GM12878 (cell line): ENCODE data around the gene MYLK4.

Experiments used
- BACH1 ChIP-seq: fragments of 450-650 bp; IDR thresholded peaks from 2 replicates; pipeline ENCODE4 v1.6.1; 2017; ENCODE audit warnings: mild to moderate bottlenecking, borderline replicate concordance
- BMI1 ChIP-seq: fragments of 450-650 bp; IDR thresholded peaks from 2 replicates; pipeline ENCODE4 v1.6.1; 2016; ENCODE audit warnings: mild to moderate bottlenecking, moderate library complexity, borderline replicate concordance
- CEBPB ChIP-seq, 2 experiments: fragments of 150-350 bp in 1 of 2; IDR thresholded peaks; 2 replicates each; pipeline ENCODE4 v1.6.1; 2012 to 2014; ENCODE audit warnings: low read depth in 2 of 2, low read length in 2 of 2, borderline replicate concordance in 1 of 2, inconsistent platforms in 1 of 2
- EZH2 ChIP-seq: IDR thresholded peaks from 2 replicates; pipeline ENCODE4 v1.6.1; 2012; ENCODE audit warnings: low read depth, mild to moderate bottlenecking, control low read depth, inconsistent platforms, low read length, borderline replicate concordance; ENCODE audit not compliant: control insufficient read depth
- POLR2A ChIP-seq: IDR thresholded peaks from 2 replicates; pipeline ENCODE4 v1.6.1; 2011; ENCODE audit warnings: low read depth, mild to moderate bottlenecking, low read length
- POLR2AphosphoS2 ChIP-seq: IDR thresholded peaks from 2 replicates; pipeline ENCODE4 v1.6.1; 2011; ENCODE audit warnings: low read depth, mild to moderate bottlenecking, low read length, improper control_type of control experiment, moderate library complexity
- RFX5 ChIP-seq: IDR thresholded peaks from 2 replicates; pipeline ENCODE4 v1.6.1; 2011; ENCODE audit warnings: low read depth, low read length, improper control_type of control experiment
- TAF1 ChIP-seq: IDR thresholded peaks from 2 replicates; pipeline ENCODE4 v1.6.1; 2011; ENCODE audit warnings: mild to moderate bottlenecking, low read depth, low read length, borderline replicate concordance
- ZNF274 ChIP-seq: IDR thresholded peaks from one replicate; pipeline ENCODE4 v1.8.0; 2011; ENCODE audit not compliant: insufficient read length, insufficient read depth
- TF ChIP-seq, protein P1 (sequence below): IDR thresholded peaks from 2 replicates; pipeline ENCODE4 v1.6.1; 2011; ENCODE audit warnings: borderline replicate concordance, low read depth, mild to moderate bottlenecking, moderate library complexity, low read length; ENCODE audit not compliant: insufficient read depth, poor library complexity, severe bottlenecking
- TF ChIP-seq, protein P2 (sequence below), 3 experiments: IDR thresholded peaks in 2 of 3; conservative IDR thresholded peaks in 1 of 3; 2 replicates each; pipeline ENCODE4 v1.5.1; 2011; ENCODE audit warnings: low read depth in 3 of 3, low read length in 3 of 3, mild to moderate bottlenecking in 3 of 3, control low read depth in 2 of 3, moderate library complexity in 2 of 3, inconsistent platforms in 1 of 3, mixed read lengths in 1 of 3; ENCODE audit not compliant: control insufficient read depth in 2 of 3, insufficient read depth in 1 of 3; ENCODE audit errors: extremely low read depth in 1 of 3
- TF ChIP-seq, protein P3 (sequence below): IDR thresholded peaks from 2 replicates; pipeline ENCODE4 v1.6.1; 2011; ENCODE audit warnings: borderline replicate concordance, low read depth, mild to moderate bottlenecking, moderate library complexity, mixed read lengths, low read length; ENCODE audit not compliant: insufficient read depth; ENCODE audit errors: extremely low read length
- TF ChIP-seq, protein P4 (sequence below): IDR thresholded peaks from 2 replicates; pipeline ENCODE4 v1.6.1; 2012; ENCODE audit warnings: mild to moderate bottlenecking, low read depth, low read length
- TF ChIP-seq, protein P5 (sequence below): fragments of 450-650 bp; IDR thresholded peaks from 2 replicates; pipeline ENCODE4 v1.6.1; 2017; ENCODE audit warnings: mild to moderate bottlenecking, low read depth, inconsistent platforms; ENCODE audit not compliant: poor library complexity, severe bottlenecking

GRCh38 chr6:2659381-2659780 lies 91.3 kb downstream of the MYLK4 start:
- TF ChIP-seq EZH2, result no peak
- TF ChIP-seq, protein P1, sequence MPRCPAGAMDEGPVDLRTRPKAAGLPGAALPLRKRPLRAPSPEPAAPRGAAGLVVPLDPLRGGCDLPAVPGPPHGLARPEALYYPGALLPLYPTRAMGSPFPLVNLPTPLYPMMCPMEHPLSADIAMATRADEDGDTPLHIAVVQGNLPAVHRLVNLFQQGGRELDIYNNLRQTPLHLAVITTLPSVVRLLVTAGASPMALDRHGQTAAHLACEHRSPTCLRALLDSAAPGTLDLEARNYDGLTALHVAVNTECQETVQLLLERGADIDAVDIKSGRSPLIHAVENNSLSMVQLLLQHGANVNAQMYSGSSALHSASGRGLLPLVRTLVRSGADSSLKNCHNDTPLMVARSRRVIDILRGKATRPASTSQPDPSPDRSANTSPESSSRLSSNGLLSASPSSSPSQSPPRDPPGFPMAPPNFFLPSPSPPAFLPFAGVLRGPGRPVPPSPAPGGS, result no peak
- TF ChIP-seq, protein P2, sequence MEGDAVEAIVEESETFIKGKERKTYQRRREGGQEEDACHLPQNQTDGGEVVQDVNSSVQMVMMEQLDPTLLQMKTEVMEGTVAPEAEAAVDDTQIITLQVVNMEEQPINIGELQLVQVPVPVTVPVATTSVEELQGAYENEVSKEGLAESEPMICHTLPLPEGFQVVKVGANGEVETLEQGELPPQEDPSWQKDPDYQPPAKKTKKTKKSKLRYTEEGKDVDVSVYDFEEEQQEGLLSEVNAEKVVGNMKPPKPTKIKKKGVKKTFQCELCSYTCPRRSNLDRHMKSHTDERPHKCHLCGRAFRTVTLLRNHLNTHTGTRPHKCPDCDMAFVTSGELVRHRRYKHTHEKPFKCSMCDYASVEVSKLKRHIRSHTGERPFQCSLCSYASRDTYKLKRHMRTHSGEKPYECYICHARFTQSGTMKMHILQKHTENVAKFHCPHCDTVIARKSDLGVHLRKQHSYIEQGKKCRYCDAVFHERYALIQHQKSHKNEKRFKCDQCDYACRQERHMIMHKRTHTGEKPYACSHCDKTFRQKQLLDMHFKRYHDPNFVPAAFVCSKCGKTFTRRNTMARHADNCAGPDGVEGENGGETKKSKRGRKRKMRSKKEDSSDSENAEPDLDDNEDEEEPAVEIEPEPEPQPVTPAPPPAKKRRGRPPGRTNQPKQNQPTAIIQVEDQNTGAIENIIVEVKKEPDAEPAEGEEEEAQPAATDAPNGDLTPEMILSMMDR (IDR thresholded peaks at IDR 0.05 in 2 of 3, conservative IDR thresholded peaks at IDR 0.05 in 1 of 3; ENCODE audit: control insufficient read depth in 2 of 3, extremely low read depth in 1 of 3, insufficient read depth in 1 of 3, low read depth in 3 of 3, low read length in 3 of 3), result no peak
- TF ChIP-seq BMI1, result no peak
- no peak for TF ChIP-seq POLR2AphosphoS2
- no peak for TF ChIP-seq TAF1
- TF ChIP-seq POLR2A, result no peak
- TF ChIP-seq, protein P3, sequence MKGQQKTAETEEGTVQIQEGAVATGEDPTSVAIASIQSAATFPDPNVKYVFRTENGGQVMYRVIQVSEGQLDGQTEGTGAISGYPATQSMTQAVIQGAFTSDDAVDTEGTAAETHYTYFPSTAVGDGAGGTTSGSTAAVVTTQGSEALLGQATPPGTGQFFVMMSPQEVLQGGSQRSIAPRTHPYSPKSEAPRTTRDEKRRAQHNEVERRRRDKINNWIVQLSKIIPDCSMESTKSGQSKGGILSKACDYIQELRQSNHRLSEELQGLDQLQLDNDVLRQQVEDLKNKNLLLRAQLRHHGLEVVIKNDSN, result no peak
- TF ChIP-seq, protein P4, sequence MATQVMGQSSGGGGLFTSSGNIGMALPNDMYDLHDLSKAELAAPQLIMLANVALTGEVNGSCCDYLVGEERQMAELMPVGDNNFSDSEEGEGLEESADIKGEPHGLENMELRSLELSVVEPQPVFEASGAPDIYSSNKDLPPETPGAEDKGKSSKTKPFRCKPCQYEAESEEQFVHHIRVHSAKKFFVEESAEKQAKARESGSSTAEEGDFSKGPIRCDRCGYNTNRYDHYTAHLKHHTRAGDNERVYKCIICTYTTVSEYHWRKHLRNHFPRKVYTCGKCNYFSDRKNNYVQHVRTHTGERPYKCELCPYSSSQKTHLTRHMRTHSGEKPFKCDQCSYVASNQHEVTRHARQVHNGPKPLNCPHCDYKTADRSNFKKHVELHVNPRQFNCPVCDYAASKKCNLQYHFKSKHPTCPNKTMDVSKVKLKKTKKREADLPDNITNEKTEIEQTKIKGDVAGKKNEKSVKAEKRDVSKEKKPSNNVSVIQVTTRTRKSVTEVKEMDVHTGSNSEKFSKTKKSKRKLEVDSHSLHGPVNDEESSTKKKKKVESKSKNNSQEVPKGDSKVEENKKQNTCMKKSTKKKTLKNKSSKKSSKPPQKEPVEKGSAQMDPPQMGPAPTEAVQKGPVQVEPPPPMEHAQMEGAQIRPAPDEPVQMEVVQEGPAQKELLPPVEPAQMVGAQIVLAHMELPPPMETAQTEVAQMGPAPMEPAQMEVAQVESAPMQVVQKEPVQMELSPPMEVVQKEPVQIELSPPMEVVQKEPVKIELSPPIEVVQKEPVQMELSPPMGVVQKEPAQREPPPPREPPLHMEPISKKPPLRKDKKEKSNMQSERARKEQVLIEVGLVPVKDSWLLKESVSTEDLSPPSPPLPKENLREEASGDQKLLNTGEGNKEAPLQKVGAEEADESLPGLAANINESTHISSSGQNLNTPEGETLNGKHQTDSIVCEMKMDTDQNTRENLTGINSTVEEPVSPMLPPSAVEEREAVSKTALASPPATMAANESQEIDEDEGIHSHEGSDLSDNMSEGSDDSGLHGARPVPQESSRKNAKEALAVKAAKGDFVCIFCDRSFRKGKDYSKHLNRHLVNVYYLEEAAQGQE, result no peak
- no peak for TF ChIP-seq CEBPB (IDR thresholded peaks at IDR 0.05; ENCODE audit: borderline replicate concordance in 1 of 2, low read depth in 2 of 2, low read length in 2 of 2)
- TF ChIP-seq, protein P5, sequence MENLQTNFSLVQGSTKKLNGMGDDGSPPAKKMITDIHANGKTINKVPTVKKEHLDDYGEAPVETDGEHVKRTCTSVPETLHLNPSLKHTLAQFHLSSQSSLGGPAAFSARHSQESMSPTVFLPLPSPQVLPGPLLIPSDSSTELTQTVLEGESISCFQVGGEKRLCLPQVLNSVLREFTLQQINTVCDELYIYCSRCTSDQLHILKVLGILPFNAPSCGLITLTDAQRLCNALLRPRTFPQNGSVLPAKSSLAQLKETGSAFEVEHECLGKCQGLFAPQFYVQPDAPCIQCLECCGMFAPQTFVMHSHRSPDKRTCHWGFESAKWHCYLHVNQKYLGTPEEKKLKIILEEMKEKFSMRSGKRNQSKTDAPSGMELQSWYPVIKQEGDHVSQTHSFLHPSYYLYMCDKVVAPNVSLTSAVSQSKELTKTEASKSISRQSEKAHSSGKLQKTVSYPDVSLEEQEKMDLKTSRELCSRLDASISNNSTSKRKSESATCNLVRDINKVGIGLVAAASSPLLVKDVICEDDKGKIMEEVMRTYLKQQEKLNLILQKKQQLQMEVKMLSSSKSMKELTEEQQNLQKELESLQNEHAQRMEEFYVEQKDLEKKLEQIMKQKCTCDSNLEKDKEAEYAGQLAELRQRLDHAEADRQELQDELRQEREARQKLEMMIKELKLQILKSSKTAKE, result no peak
- no peak for TF ChIP-seq ZNF274
- no peak for TF ChIP-seq RFX5
- TF ChIP-seq BACH1, result no peak
